ENCODE data around the gene FOXA2. TPM values are rescaled to one million over a fixed set of nuclear protein-coding genes. Genes with fewer than 3 reads are reported as not detected.
"Not testable (repeated sequence)": the region's sequence is repeated elsewhere in the genome, so short reads cannot be mapped to it uniquely, and the experiment has no call there.

The FOXA2 gene
- total RNA-seq, 1 donor from 2014 or later: 6.8 TPM

DNA sequence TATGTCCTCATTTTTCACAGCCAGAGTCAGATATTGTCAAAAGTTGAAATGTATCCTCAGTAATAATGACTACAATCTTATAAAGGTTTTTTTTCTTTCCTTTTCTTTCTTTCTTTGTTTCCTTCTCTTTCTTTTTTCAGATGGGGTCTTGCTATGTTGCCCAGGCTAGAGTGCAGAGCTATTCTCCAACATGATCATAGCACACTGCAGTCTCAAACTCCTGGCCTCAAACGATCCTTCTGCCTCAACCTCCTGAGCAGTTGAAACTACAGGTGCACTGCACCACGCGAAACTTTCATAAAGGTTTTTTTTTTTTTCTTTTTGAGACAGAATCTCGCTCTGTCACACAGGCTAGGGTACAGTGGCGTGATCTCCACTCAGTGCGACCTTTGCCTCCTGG, 31.1 kb upstream of the FOXA2 start:
- TF ChIP-seq, protein P1, sequence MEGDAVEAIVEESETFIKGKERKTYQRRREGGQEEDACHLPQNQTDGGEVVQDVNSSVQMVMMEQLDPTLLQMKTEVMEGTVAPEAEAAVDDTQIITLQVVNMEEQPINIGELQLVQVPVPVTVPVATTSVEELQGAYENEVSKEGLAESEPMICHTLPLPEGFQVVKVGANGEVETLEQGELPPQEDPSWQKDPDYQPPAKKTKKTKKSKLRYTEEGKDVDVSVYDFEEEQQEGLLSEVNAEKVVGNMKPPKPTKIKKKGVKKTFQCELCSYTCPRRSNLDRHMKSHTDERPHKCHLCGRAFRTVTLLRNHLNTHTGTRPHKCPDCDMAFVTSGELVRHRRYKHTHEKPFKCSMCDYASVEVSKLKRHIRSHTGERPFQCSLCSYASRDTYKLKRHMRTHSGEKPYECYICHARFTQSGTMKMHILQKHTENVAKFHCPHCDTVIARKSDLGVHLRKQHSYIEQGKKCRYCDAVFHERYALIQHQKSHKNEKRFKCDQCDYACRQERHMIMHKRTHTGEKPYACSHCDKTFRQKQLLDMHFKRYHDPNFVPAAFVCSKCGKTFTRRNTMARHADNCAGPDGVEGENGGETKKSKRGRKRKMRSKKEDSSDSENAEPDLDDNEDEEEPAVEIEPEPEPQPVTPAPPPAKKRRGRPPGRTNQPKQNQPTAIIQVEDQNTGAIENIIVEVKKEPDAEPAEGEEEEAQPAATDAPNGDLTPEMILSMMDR (IDR thresholded peaks at IDR 0.05; ENCODE audit: insufficient read depth, low read length, severe bottlenecking): no peak
- DNase-seq (ENCODE audit: low read depth): no peak
- FAIRE-seq: no peak
- Histone ChIP-seq H3K36me3 (ENCODE audit: control insufficient read depth, insufficient read depth, low read length) (no peaks in the 10 kb centered on the region), H3K27me3 (ENCODE audit: control insufficient read depth, insufficient read depth, low read length) (no peaks in the 10 kb centered on the region), H3K4me3 (ENCODE audit: low read depth, low read length) (no peak overlapping the region)

DNA sequence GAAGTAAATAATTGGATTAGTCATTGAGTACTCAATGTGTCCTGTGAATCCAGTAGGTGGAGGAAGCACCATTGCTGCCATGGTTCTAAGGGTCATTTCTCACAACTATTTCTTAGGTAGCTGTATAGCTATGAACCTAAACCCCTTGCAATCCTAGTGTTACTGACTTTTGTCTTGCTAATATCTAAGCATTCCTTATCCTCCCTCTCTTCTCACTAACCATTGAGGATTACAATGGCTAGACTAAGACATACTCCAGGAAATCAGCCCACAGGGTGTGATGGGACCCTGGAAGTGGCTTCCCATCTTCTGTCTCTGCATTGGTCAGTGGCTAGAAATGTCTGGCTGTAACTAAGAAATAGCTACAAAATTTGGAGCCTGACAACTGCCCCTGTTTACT, 27.3 kb upstream of the FOXA2 start:
- Histone ChIP-seq H3K36me3 (ENCODE audit: control insufficient read depth, insufficient read depth, low read length) (no peaks in the 10 kb centered on the region), H3K4me3 (ENCODE audit: low read depth, low read length) (no peak overlapping the region), H3K27me3 (ENCODE audit: control insufficient read depth, insufficient read depth, low read length) (no peaks in the 10 kb centered on the region)
- FAIRE-seq (peak; percentile 55), DNase-seq (ENCODE audit: low read depth) (no peak)
- TF ChIP-seq, protein P1 (IDR thresholded peaks at IDR 0.05; ENCODE audit: insufficient read depth, low read length, severe bottlenecking): no peak

DNA sequence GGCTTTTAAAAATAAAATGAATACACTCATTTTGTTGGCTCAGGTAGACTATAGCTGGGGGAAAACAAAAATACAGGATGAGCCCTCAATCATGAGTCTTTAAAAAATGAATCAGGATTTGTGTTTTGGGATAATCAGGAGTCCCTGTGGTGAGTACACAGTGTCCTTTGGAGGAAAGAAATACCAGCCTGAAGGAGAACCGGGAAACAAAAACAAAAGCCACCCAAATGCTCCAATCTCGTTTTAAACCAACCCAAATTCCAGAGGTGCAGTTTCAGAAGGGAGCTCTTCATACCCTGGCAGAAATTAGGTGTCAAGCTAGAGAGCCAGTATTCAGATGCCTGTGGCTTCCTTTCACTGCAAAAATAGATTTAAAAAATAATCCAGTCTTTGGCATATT, 23.3 kb upstream of the FOXA2 start:
- Histone ChIP-seq H3K36me3 (ENCODE audit: control insufficient read depth, insufficient read depth, low read length) (no peaks in the 10 kb centered on the region), H3K4me3 (ENCODE audit: low read depth, low read length) (no peak overlapping the region), H3K27me3 (ENCODE audit: control insufficient read depth, insufficient read depth, low read length) (no peaks in the 10 kb centered on the region)
- TF ChIP-seq, protein P1 (IDR thresholded peaks at IDR 0.05; ENCODE audit: insufficient read depth, low read length, severe bottlenecking): no peak
- no peak for FAIRE-seq
- no peak for DNase-seq (ENCODE audit: low read depth)

DNA sequence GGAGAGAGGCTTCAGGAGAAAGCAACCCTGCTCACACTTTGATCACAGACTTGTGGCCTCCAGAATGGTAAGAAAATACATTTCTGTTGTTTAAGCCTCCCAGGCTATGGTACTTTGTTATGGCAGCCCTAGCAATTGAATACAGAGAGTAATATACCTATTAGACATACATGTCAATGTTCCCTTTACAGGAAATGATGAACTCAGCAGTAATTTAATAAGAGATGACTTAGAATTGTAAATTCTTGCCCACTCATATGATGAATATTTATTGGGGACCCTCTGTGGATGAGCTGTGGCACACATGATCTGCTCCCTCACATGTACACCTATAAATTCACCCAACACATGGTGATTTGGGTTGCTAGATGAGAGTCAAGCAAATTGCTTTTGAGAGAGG, 20.4 kb upstream of the FOXA2 start:
- H3K36me3 ChIP-seq (ENCODE audit: control insufficient read depth, insufficient read depth, low read length): no peaks in the 10 kb centered on the region
- FAIRE-seq: no peak
- TF ChIP-seq, protein P1 (IDR thresholded peaks at IDR 0.05; ENCODE audit: insufficient read depth, low read length, severe bottlenecking): no peak
- no peak for DNase-seq (ENCODE audit: low read depth)
- no peak overlapping the region for H3K4me3 ChIP-seq (ENCODE audit: low read depth, low read length)
- H3K27me3 ChIP-seq (ENCODE audit: control insufficient read depth, insufficient read depth, low read length): no peaks in the 10 kb centered on the region

DNA sequence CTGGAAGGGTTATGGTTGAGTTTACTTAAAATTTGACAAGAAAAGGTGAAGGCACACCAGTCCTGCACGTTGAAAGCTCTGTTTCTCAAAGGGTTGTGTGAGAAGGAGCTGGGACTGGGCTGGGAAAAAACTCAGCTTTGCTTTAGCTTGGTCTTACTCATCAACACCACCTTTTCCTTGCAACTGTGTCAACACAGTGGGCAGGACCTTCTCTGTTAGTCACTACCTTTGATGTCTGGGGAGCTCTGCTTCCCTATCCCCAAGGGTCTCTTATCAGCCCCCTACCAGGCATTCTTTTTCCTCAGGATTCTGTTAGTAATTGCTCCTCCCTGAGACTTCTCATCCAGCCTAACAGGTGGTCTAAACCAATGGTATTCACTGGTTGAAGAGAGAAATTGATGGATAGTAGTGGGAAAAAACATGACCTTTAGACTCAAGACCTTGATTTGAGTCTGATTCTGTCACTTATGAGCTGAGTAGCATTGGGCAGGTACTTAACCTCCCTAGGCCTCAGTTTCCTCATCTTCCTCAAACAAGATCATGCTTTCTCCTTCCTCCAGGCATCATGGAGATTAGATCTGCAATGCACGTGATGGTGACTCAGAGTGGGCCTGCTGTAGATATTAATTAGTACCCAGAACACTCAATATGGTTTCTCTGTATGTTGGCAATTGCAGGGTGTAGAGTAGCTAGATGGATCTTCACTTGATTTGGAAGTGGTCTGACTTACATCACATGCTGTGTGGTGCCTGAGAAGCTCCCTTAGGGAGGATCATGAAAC, 17.2 kb upstream of the FOXA2 start:
- TF ChIP-seq, protein P1 (IDR thresholded peaks at IDR 0.05; ENCODE audit: insufficient read depth, low read length, severe bottlenecking): no peak
- Histone ChIP-seq H3K4me3 (ENCODE audit: low read depth, low read length) (no peak overlapping the region), H3K36me3 (ENCODE audit: control insufficient read depth, insufficient read depth, low read length) (no peaks in the 10 kb centered on the region), H3K27me3 (ENCODE audit: control insufficient read depth, insufficient read depth, low read length) (no peaks in the 10 kb centered on the region)
- DNase-seq (ENCODE audit: low read depth) (peak; percentile 86), FAIRE-seq (no peak)

DNA sequence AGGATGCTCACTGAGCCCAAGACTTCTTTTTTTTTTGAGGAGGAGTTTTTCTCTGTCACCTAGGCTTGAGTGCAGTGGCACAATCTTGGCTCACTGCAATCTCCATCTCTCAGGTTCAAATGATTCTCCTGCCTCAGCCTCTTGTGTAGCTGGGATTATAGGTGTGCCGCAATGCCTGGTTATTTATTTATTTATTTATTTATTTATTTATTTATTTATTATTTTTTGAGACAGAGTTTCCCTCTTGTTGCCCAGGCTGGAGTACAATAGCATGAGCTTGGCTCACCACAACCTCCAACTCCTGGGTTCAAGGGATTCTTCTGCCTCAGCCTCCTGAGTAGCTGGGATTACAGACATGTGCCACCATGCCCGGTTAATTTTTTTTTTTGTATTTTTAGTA, 14.9 kb upstream of the FOXA2 start:
- not testable (repeated sequence) for H3K27me3 ChIP-seq (ENCODE audit: control insufficient read depth, insufficient read depth, low read length); DNase-seq (ENCODE audit: low read depth); H3K4me3 ChIP-seq (ENCODE audit: low read depth, low read length); H3K36me3 ChIP-seq (ENCODE audit: control insufficient read depth, insufficient read depth, low read length); FAIRE-seq

Measured in bronchial epithelial cell (primary cell).